22Rv1 (cell line): ENCODE data around the gene SIL1.
"Not testable (repeated sequence)": the region's sequence is repeated elsewhere in the genome, so short reads cannot be mapped to it uniquely, and the experiment has no call there.

ENCODE experiments used
- CTCF ChIP-seq: fragments of 450-650 bp; IDR thresholded peaks from 2 replicates; pipeline ENCODE4 v1.5.1; 2017; ENCODE audit warnings: mild to moderate bottlenecking
- ZFX ChIP-seq: fragments of 450-650 bp; IDR thresholded peaks from 2 replicates; pipeline ENCODE4 v1.6.1; 2017; ENCODE audit warnings: antibody characterized with exemption, borderline replicate concordance

GRCh38 chr5:139191954-139192353 lies 6.2 kb downstream of the SIL1 start:
- TF ChIP-seq CTCF, ZFX: not testable (repeated sequence)
